Cardiac fibroblast (primary cell): ENCODE measurements around the gene STIMATE.

Experiments used
- DNase-seq, 2 donors: peaks; one replicate each; pipeline versions ENCODE4 v3.0.0 to v3.0.0-alpha.2; 2010; ENCODE audit warnings: low read depth in 2 of 2
- H3K4me3 ChIP-seq, 2 donors: replicated peaks in 1 of 2; 1 replicate in 1 of 2; 2 replicates in 1 of 2; pipeline ENCODE4 v1.5.1; 2011; ENCODE audit warnings: low read depth in 2 of 2, low read length in 2 of 2, mild to moderate bottlenecking in 2 of 2, moderate library complexity in 1 of 2
- CTCF ChIP-seq: IDR thresholded peaks from one replicate; pipeline ENCODE4 v1.5.1; 2011; ENCODE audit warnings: low read depth, mild to moderate bottlenecking, low read length, inconsistent platforms

Gene STIMATE

GRCh38 chr3:52787672-52788625 lies 109.4 kb downstream of the STIMATE start:
- peak in 1 of 2 donors; percentile 11 for DNase-seq
- H3K4me3 ChIP-seq: no peak overlapping the region
- TF ChIP-seq CTCF: no peak

GRCh38 chr3:52787246-52787645 lies 110.1 kb downstream of the STIMATE start:
- DNase-seq: no peak
- no peak for TF ChIP-seq CTCF
- no peak overlapping the region for H3K4me3 ChIP-seq
